Activated CD8-positive, alpha-beta T cell treated with anti-CD3 and anti-CD28 coated beads for 36 hours (primary cell): ENCODE results near the gene MDM4. TPM values are rescaled to one million over a fixed set of nuclear protein-coding genes. Genes with fewer than 3 reads are reported as not detected.

Experiments used
- ATAC-seq: fragments of 200-7000 bp; cut with Tn5 transposase; one replicate; pipeline ENCODE4 v1.10.0; 2021; ENCODE audit warnings: mild to moderate bottlenecking, moderate library complexity
- CTCF ChIA-PET: fragments of 350-600 bp; sonication (Branson Sonifier 250); formaldehyde crosslinking; loops from one replicate; lab custom pipeline; 2021; ENCODE audit warnings: antibody characterized with exemption; lab: Charles Lee
- POLR2A ChIA-PET: fragments of 350-600 bp; sonication (Branson Sonifier 250); formaldehyde crosslinking; loops from one replicate; lab custom pipeline; 2021; ENCODE audit warnings: antibody characterized with exemption; lab: Charles Lee
- DNase-seq: peaks from one replicate; pipeline ENCODE4 v3.0.0-alpha.2; 2020
- H3K27ac Mint-ChIP-seq: one replicate; pipeline ENCODE4 v1.8.0; 2021; ENCODE audit warnings: mild to moderate bottlenecking, mixed read lengths
- H3K27me3 Mint-ChIP-seq: one replicate; pipeline ENCODE4 v1.8.0; 2021; ENCODE audit warnings: mixed read lengths
- H3K36me3 Mint-ChIP-seq: one replicate; pipeline ENCODE4 v1.8.0; 2021; ENCODE audit warnings: low read depth, mixed read lengths
- H3K4me1 Mint-ChIP-seq: one replicate; pipeline ENCODE4 v1.8.0; 2021; ENCODE audit warnings: low read depth, mixed read lengths
- H3K4me3 Mint-ChIP-seq: one replicate; pipeline ENCODE4 v1.8.0; 2021; ENCODE audit warnings: mild to moderate bottlenecking, moderate library complexity, mixed read lengths
- H3K9me3 Mint-ChIP-seq: one replicate; pipeline ENCODE4 v1.8.0; 2021; ENCODE audit warnings: mixed read lengths
- intact Hi-C: fragments of 100-400 bp; cut with micrococcal nuclease; formaldehyde crosslinking; loops from one replicate; pipeline ENCODE4 v1.10.0; 2022
- total RNA-seq, 2 experiments: library from RNA; stranded (reverse); gene quantifications; one replicate each; pipeline ENCODE4 v1.2.3, GENCODE V29; 2021
- TF ChIP-seq, protein P1 (sequence below): fragments of 200-600 bp; IDR thresholded peaks from one replicate; pipeline ENCODE4 v1.8.0; 2022; ENCODE audit warnings: antibody characterized with exemption, mild to moderate bottlenecking

Gene MDM4
- total RNA-seq, 2 experiments from 2014 or later: 89.6 to 94.8 TPM

DNA sequence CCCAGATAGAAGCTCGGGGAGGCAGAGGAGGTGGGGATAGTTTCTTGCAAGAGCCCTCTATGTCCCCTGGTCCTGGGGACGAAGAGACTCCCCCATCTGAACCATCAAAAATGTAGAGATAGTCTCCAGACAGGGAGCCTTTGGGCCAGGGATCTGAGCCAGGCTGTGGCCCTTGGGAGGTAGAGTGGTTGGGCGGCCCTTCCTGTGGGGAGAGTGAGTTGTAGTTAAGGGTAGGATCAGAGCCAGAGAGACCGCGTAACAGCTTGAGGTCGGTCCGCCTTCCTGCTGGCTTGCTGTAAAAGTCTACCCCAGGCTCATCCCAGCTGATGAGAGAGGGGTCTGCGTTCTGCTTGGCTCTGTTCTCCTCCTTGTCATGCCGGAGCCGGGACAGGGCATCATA lies 46.9 kb upstream of the MDM4 start:
- DNase-seq (no peak), ATAC-seq (no peak)
- Mint-ChIP-seq H3K4me3 (no peak overlapping the region), H3K27me3 (no peaks in the 10 kb centered on the region), H3K4me1 (peaks cover 21% of the 10 kb centered on the region), H3K36me3 (peaks cover 11% of the 10 kb centered on the region), H3K27ac (no peak overlapping the region), H3K9me3 (no peaks in the 10 kb centered on the region)
- ChIA-PET CTCF (interaction anchor here (0.9 to 1.1 kb wide), 2 partner anchors 11 to 31 kb away, joined by 3 to 5 read pairs; no protein-coding TSS in a partner anchor), POLR2A (interaction anchor here (0.8 kb wide), 1 partner anchor 11 kb away, joined by 3 read pairs; no protein-coding TSS in a partner anchor)
- intact Hi-C loops: no loop called here
- TF ChIP-seq, protein P1, sequence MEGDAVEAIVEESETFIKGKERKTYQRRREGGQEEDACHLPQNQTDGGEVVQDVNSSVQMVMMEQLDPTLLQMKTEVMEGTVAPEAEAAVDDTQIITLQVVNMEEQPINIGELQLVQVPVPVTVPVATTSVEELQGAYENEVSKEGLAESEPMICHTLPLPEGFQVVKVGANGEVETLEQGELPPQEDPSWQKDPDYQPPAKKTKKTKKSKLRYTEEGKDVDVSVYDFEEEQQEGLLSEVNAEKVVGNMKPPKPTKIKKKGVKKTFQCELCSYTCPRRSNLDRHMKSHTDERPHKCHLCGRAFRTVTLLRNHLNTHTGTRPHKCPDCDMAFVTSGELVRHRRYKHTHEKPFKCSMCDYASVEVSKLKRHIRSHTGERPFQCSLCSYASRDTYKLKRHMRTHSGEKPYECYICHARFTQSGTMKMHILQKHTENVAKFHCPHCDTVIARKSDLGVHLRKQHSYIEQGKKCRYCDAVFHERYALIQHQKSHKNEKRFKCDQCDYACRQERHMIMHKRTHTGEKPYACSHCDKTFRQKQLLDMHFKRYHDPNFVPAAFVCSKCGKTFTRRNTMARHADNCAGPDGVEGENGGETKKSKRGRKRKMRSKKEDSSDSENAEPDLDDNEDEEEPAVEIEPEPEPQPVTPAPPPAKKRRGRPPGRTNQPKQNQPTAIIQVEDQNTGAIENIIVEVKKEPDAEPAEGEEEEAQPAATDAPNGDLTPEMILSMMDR: no peak

DNA sequence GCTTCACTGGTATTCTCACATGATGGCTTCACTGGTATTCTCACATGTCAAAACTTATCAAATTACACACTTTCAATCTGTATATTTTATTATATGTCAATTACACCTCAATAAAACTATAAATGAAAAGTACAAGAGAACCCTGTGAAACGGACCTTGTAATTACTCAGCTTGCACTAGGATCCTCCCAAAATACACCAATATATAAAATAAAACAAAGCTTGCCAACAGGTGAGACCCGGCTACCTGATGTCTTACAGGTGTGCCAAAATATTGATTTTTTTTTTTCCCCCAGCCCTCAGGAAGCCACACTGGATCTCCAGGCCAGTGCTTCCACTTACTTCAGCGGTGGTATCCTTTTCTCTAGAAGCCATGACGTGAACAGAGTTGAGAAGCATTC lies 44.5 kb upstream of the MDM4 start:
- H3K27me3 Mint-ChIP-seq: no peaks in the 10 kb centered on the region
- DNase-seq (no peak), ATAC-seq (no peak)
- no peaks in the 10 kb centered on the region for H3K9me3 Mint-ChIP-seq
- CTCF ChIA-PET: interaction anchor here (2.2 kb wide), 1 partner anchor 41 kb away, joined by 5 read pairs; no protein-coding TSS in a partner anchor
- H3K36me3 Mint-ChIP-seq: peaks cover 11% of the 10 kb centered on the region
- intact Hi-C loops: no loop called here
- H3K4me1 Mint-ChIP-seq: peaks cover 8% of the 10 kb centered on the region
- no peak overlapping the region for H3K27ac Mint-ChIP-seq
- POLR2A ChIA-PET: interaction anchor here (0.5 kb wide), 1 partner anchor 1496 kb away, joined by 3 read pairs; no protein-coding TSS in a partner anchor
- TF ChIP-seq, protein P1: no peak
- H3K4me3 Mint-ChIP-seq: no peak overlapping the region

DNA sequence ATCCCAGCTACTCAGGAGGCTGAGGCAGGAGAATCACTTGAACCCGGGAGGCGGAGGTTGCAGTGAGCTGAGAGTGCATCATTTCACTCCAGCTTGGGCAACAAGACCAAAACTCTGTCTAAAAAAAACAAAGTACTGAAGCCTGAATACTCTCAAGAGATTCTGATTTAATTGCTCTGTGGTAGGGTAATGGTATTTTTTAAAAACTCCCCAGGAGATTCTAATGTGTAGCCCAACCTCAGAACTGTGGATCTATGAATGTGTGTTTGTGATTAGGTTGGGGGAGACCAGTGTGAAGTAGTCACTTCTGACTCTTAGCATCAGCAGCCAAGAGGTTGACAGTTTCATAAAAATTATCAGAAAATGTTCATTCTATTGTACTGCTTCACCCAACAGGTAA lies 43.5 kb upstream of the MDM4 start:
- no peak overlapping the region for H3K4me3 Mint-ChIP-seq
- intact Hi-C loops: no loop called here
- ChIA-PET CTCF (interaction anchor here (1.1 to 2.2 kb wide), 2 partner anchors 31 to 42 kb away, joined by 4 to 5 read pairs; no protein-coding TSS in a partner anchor), POLR2A (no interaction called here)
- H3K27ac Mint-ChIP-seq: no peak overlapping the region
- peaks cover 18% of the 10 kb centered on the region for H3K4me1 Mint-ChIP-seq
- ATAC-seq: no peak
- H3K36me3 Mint-ChIP-seq: peaks cover 11% of the 10 kb centered on the region
- H3K27me3 Mint-ChIP-seq: no peaks in the 10 kb centered on the region
- no peak for DNase-seq
- TF ChIP-seq, protein P1: no peak
- H3K9me3 Mint-ChIP-seq: no peaks in the 10 kb centered on the region

DNA sequence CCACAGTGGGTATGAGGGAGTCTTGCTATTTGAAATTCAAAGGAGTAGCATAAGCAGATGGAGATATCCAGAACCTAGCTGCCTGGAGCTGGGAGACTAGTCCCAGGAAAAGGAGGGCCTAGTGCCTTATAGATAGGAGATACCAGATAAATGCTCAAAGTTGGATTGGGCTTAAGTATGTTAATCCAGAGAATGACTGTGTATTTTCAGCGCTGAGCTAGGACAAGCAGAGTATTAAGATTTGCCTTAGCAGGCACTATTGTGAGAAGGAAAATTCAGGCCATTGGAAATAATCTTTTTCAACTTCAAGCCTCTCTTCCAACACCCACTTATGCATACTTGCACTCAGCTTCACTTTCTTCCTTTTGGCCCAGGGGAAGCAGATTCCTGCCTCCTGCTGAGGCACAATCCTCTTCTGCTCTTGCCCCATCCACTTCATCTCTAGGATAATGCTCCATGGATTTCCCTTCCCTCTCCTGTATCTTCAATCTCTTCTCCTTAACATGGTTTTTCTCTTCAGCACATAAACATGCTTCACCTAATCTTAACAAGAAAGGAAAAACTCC lies 42.7 kb upstream of the MDM4 start:
- ChIA-PET CTCF (interaction anchor here (0.7 to 2.2 kb wide), 4 partner anchors 19 to 43 kb away, joined by 3 to 5 read pairs (median 4); no protein-coding TSS in a partner anchor), POLR2A (no interaction called here)
- Mint-ChIP-seq H3K9me3 (no peaks in the 10 kb centered on the region), H3K27ac (no peak overlapping the region), H3K4me3 (no peak overlapping the region), H3K27me3 (no peaks in the 10 kb centered on the region), H3K36me3 (peaks cover 9% of the 10 kb centered on the region), H3K4me1 (peaks cover 19% of the 10 kb centered on the region)
- TF ChIP-seq, protein P1: no peak
- intact Hi-C loops: no loop called here
- DNase-seq (no peak), ATAC-seq (no peak)
